Astrocyte of the cerebellum (primary cell): ENCODE measurements around the gene ZFYVE9.

Experiments
- DNase-seq: peaks from one replicate; pipeline ENCODE4 v3.0.0-alpha.2; 2011; ENCODE audit warnings: low read depth
- H3K4me3 ChIP-seq: 2 replicates; pipeline ENCODE4 v1.5.1; 2011; ENCODE audit warnings: mild to moderate bottlenecking, low read depth, low read length, moderate library complexity
- in situ Hi-C: cut with HindIII; loops from 2 replicates; pipeline ENCODE4 v1.10.0; 2017; ENCODE audit warnings: low sequenced_read_pairs
- TF ChIP-seq, protein P1 (sequence below): IDR thresholded peaks from 2 replicates; pipeline ENCODE4 v1.5.1; 2012; ENCODE audit warnings: low read length, low read depth, moderate library complexity, mild to moderate bottlenecking; ENCODE audit errors: missing control alignments

The ZFYVE9 gene

DNA sequence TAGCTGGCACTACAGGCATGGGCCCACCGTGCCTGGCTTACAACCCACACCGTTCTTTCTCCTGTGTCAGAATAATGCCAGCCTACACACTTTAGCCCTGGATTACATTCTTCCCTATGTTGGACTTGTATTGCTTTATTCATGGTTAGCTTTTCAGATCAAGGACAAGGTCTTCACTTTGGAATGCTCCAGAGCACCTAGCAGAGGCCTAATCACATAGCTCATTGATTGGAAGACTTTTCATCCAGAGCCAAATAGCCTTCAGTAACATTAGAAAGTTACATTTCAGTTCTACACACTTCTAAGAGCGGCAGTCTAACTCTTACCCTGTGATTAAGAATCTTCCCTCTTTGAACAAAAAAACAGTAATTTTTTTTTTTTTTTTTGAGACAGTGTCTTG, 29.4 kb upstream of the ZFYVE9 start:
- in situ Hi-C loops = no loop called here
- DNase-seq = no peak

DNA sequence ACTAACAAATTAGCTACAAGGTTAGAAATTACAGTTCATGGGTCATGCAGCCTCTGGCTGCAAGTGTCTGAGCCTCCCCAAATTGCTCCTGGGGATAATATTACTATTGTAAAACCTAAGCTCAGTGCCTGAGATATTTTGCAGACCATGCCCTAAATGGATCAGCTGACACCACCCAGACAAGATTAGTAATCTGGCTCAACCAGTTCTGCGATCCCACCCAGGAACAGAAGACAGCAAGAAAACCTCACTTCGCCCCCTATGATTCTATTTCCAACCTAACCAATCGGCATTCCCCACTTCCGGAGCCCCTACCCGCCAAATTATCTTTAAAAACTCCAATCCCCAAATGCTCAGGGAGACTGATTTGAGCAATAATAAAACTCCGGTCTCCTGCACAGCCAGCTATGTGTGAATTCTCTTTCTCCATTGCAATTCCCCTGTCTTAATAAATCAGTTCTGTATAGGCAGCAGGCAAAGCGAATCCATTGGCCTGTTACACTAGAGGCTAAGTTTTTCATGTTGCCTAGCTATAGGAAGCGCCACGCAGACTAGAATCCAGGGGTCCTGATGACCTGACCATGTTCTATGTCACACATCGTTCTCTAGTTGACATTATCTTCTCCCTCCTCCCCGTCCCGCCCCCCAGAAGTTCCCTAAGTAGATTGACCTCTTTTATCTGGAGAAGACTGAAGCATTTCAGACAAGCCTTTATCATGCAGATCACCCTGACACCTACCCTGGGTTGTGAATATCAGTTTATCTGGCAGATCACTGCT, 22.4 kb upstream of the ZFYVE9 start:
- DNase-seq = no peak
- H3K4me3 ChIP-seq = no peak overlapping the region
- TF ChIP-seq, protein P1, sequence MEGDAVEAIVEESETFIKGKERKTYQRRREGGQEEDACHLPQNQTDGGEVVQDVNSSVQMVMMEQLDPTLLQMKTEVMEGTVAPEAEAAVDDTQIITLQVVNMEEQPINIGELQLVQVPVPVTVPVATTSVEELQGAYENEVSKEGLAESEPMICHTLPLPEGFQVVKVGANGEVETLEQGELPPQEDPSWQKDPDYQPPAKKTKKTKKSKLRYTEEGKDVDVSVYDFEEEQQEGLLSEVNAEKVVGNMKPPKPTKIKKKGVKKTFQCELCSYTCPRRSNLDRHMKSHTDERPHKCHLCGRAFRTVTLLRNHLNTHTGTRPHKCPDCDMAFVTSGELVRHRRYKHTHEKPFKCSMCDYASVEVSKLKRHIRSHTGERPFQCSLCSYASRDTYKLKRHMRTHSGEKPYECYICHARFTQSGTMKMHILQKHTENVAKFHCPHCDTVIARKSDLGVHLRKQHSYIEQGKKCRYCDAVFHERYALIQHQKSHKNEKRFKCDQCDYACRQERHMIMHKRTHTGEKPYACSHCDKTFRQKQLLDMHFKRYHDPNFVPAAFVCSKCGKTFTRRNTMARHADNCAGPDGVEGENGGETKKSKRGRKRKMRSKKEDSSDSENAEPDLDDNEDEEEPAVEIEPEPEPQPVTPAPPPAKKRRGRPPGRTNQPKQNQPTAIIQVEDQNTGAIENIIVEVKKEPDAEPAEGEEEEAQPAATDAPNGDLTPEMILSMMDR = no peak
- in situ Hi-C loops = no loop called here

More for the DNA sequence above, 29.4 kb upstream of the ZFYVE9 start:
- H3K4me3 ChIP-seq = no peak overlapping the region
- TF ChIP-seq, protein P1 = no peak

DNA sequence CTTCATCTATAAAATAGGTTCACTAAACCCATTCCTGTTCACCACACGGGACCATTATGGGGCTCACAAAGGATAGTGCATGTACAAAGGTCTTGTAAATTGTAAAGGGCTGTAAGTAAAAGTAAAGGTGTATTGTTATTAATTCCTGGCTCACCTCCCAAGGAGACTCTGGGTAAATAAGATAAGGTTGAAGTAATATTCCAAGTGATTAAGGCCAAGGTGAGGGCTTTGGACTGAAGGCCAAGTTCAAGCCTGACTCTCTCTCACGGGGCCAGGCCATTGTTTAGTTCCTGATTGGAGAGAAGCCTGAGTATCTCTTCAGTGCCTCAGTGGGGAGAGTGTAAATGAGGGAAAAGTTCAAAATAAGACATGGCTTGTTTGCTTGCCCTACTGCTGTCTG, 19.5 kb upstream of the ZFYVE9 start:
- in situ Hi-C loops = no loop called here
- H3K4me3 ChIP-seq = no peak overlapping the region

DNA sequence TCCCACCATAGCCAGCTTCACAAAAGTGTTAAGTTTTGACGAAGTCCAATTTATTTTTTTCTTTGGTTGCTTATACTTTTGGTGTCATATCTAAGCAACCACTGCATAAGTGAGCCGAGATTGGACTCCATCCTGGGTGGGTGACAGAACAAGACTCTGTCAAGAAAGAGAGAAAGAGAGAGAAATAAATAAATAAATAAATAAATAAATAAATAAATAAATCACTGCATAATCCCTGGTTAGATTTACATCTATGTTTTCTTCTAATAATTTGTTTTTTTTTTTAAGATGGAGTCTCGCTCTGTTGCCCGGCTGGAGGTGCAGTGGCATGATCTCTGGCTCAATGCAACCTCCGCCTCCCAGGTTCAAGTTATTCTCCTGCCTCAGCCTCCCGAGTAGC, 18.3 kb upstream of the ZFYVE9 start:
- no peak overlapping the region for H3K4me3 ChIP-seq
- TF ChIP-seq, protein P1 = no peak
- no peak for DNase-seq
- in situ Hi-C loops = no loop called here

More for the DNA sequence above, 19.5 kb upstream of the ZFYVE9 start:
- TF ChIP-seq, protein P1 = no peak
- DNase-seq = no peak

DNA sequence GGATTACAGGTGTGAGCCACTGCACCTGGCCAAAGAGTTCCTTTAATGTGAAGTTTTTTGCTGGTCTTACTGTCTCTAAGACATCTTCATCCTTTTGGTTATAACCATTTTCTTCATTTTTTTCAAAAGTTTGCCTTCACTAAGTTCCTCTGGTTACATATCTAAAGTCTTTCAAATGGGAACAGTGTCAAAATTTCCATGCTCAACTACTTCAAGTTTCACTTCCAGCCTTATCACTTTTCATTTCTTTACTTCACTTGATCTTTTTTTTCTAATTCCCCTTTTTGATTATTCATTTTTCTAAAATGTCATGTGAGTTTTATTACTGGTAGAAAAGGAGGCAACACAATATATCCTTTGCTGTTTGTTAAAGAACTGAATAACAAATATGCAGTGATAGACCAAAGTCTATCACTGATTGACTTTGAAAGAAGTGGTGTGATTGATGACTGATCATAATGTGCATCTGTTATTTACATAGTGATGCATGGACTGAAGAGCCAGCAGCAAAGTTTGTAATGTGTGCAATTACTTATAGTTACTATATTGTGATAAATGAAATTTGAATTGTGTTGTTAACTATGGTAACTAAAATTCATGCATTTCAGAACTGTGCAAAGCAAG, 16.0 kb upstream of the ZFYVE9 start:
- in situ Hi-C loops = no loop called here
- no peak overlapping the region for H3K4me3 ChIP-seq
- TF ChIP-seq, protein P1 = no peak

DNA sequence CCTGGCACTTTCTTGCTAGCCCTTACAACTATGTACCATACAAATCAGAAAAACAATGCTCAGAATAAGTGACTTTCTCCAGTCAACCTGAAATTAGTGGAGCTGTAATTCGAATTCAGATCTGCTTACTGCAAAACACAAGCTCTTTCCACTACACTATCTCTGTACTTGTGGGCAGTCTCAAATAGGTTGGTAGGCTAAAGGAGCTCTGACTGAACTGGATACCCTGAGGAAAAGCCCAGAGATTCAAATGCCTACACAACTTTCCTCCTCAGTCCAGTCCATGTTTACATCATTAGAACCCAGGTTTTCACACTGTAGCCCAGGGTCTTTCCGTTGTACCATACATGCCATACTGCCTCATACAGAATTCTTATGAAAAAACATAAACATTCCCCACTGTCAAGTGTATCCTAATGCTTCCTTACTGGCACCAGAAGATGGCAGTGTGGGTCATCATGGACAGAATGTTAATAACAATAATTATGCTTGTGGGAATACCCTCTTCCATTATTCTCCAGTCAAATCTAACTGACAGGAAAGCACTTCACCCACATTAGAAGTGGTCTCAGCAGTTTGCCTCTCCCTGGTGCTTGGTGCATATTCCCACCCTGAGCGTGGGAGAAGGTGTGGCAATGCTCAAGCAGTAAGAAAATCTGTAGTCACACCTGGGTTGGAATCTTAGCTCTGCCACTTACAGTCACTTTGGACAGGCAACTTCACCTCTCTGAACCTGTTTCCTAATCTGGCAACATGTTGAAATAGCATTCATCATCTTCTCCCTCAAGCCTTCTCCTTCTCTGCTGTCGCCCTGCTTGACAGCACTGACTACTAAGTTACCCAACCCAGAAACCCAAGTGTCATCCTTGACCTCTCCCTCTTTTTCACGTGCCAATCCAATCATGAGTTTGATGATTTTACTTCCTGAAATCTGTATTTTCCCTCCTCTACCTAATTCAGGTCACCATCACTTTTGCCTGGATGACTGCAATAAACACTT, 14.4 kb upstream of the ZFYVE9 start:
- TF ChIP-seq, protein P1 = peak; percentile 74
- in situ Hi-C loops = no loop called here
- peak; percentile 62 for DNase-seq
- H3K4me3 ChIP-seq = no peak overlapping the region

More for the DNA sequence above, 16.0 kb upstream of the ZFYVE9 start:
- no peak for DNase-seq
